ENCODE measurements around the gene SIL1. TPM values are rescaled to one million over a fixed set of nuclear protein-coding genes. Genes with fewer than 3 reads are reported as not detected.

The SIL1 gene
- total RNA-seq, 1 donor from 2014 or later = 26.1 TPM

DNA sequence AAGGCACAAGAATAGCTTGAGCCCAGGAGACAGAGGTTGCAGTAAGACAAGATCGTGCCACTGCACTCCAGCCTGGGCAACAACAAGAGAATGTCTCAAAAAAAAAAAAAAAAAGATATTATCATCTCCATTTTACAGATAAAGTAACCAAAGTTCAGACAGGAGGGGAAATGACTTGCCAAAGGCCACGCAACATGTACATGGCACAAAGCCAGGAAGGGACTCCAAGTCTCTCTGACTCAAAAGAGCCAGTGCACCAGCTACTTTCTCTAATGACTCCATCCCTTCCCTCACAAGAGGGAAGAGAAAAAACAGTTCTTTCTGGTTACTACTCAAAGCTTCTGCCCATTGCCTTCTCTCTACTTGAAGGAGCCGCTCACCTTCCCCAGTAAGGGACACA lies 34.1 kb downstream of the SIL1 start:
- no peak overlapping the region for H3K27ac ChIP-seq (ENCODE audit: low read depth, low read length)
- no peaks in the 10 kb centered on the region for H3K27me3 ChIP-seq (ENCODE audit: control insufficient read depth in 3 of 3, insufficient read depth in 3 of 3, low read length in 3 of 3)
- H3K9me3 ChIP-seq (ENCODE audit: control insufficient read depth in 3 of 3, low read length in 3 of 3) = no peaks in the 10 kb centered on the region
- H3K4me1 ChIP-seq (ENCODE audit: control insufficient read depth in 3 of 3, insufficient read depth in 3 of 3, low read length in 3 of 3) = peaks cover 2 to 6% (median 3%) of the 10 kb centered on the region in 3 donors
- H3K9ac ChIP-seq (ENCODE audit: low read depth in 1 of 3, low read length in 3 of 3) = no peak overlapping the region
- no peak overlapping the region for H3K4me3 ChIP-seq (ENCODE audit: low read length in 3 of 3)
- H3K36me3 ChIP-seq (ENCODE audit: control insufficient read depth in 3 of 3, insufficient read depth in 3 of 3, low read length in 3 of 3) = no peaks in the 10 kb centered on the region

DNA sequence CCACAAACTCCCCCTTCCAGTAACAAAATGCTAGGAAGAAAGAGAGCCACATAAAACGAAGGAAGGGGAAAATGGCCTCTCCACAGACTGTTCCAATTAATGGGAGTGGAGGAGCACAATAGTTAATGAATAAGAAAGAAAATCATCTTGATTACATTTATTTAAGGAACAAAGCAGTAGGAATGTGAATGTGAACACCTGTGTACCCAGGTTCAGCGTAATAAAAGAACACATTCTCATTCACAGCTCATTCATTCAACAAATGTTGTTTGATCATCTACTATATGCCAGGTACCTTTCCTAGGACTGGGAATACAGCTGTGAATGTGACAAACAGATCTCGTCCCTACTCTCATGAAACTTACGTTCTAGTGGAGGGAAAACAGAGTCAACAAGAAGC lies 35.7 kb downstream of the SIL1 start:
- H3K27me3 ChIP-seq (ENCODE audit: control insufficient read depth in 3 of 3, insufficient read depth in 3 of 3, low read length in 3 of 3) = no peaks in the 10 kb centered on the region
- H3K9me3 ChIP-seq (ENCODE audit: control insufficient read depth in 3 of 3, low read length in 3 of 3) = no peaks in the 10 kb centered on the region
- H3K36me3 ChIP-seq (ENCODE audit: control insufficient read depth in 3 of 3, insufficient read depth in 3 of 3, low read length in 3 of 3) = no peaks in the 10 kb centered on the region
- no peak overlapping the region for H3K27ac ChIP-seq (ENCODE audit: low read depth, low read length)
- no peak overlapping the region for H3K9ac ChIP-seq (ENCODE audit: low read depth in 1 of 3, low read length in 3 of 3)
- peaks cover 3 to 7% (median 5%) of the 10 kb centered on the region in 3 donors for H3K4me1 ChIP-seq (ENCODE audit: control insufficient read depth in 3 of 3, insufficient read depth in 3 of 3, low read length in 3 of 3)
- no peak overlapping the region for H3K4me3 ChIP-seq (ENCODE audit: low read length in 3 of 3)

DNA sequence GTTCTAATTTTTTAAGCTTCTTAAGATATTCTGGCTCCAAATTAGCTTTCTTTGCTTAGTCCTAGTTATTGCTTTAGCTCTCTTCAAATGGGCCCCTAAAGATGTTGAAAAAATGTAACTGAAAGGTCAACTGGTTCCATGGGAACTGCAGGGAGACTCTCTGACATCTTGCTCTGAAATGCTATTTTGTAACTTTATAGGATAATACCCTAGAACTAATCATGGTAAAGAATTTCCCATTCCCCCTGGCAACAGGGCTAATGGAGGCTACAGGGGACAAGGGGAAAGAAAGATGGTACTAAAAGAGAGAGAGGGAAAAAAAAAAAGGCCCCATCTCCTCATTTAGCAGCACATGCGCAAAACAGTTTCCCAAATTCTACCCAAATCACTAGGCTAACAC lies 39.4 kb downstream of the SIL1 start:
- H3K9ac ChIP-seq (ENCODE audit: low read depth in 1 of 3, low read length in 3 of 3) = no peak overlapping the region
- H3K4me1 ChIP-seq (ENCODE audit: control insufficient read depth in 3 of 3, insufficient read depth in 3 of 3, low read length in 3 of 3) = peaks cover 3 to 7% (median 5%) of the 10 kb centered on the region in 3 donors
- no peaks in the 10 kb centered on the region for H3K9me3 ChIP-seq (ENCODE audit: control insufficient read depth in 3 of 3, low read length in 3 of 3)
- H3K36me3 ChIP-seq (ENCODE audit: control insufficient read depth in 3 of 3, insufficient read depth in 3 of 3, low read length in 3 of 3) = no peaks in the 10 kb centered on the region
- H3K27ac ChIP-seq (ENCODE audit: low read depth, low read length) = no peak overlapping the region
- H3K27me3 ChIP-seq (ENCODE audit: control insufficient read depth in 3 of 3, insufficient read depth in 3 of 3, low read length in 3 of 3) = no peaks in the 10 kb centered on the region
- H3K4me3 ChIP-seq (ENCODE audit: low read length in 3 of 3) = no peak overlapping the region

GRCh38 chr5:139157556-139157955 lies 40.6 kb downstream of the SIL1 start:
- no peak overlapping the region for H3K9ac ChIP-seq (ENCODE audit: low read depth in 1 of 3, low read length in 3 of 3)
- H3K9me3 ChIP-seq (ENCODE audit: control insufficient read depth in 3 of 3, low read length in 3 of 3) = no peaks in the 10 kb centered on the region
- H3K4me3 ChIP-seq (ENCODE audit: low read length in 3 of 3) = no peak overlapping the region
- H3K27me3 ChIP-seq (ENCODE audit: control insufficient read depth in 3 of 3, insufficient read depth in 3 of 3, low read length in 3 of 3) = no peaks in the 10 kb centered on the region
- peaks cover 3 to 7% (median 5%) of the 10 kb centered on the region in 3 donors for H3K4me1 ChIP-seq (ENCODE audit: control insufficient read depth in 3 of 3, insufficient read depth in 3 of 3, low read length in 3 of 3)
- H3K27ac ChIP-seq (ENCODE audit: low read depth, low read length) = no peak overlapping the region
- H3K36me3 ChIP-seq (ENCODE audit: control insufficient read depth in 3 of 3, insufficient read depth in 3 of 3, low read length in 3 of 3) = no peaks in the 10 kb centered on the region

- no peaks in the 10 kb centered on the region for H3K36me3 ChIP-seq (ENCODE audit: control insufficient read depth in 3 of 3, insufficient read depth in 3 of 3, low read length in 3 of 3)
- H3K27me3 ChIP-seq (ENCODE audit: control insufficient read depth in 3 of 3, insufficient read depth in 3 of 3, low read length in 3 of 3) = no peaks in the 10 kb centered on the region
- H3K4me1 ChIP-seq (ENCODE audit: control insufficient read depth in 3 of 3, insufficient read depth in 3 of 3, low read length in 3 of 3) = peaks cover 3 to 7% (median 5%) of the 10 kb centered on the region in 3 donors
- H3K27ac ChIP-seq (ENCODE audit: low read depth, low read length) = no peak overlapping the region
- no peak overlapping the region for H3K9ac ChIP-seq (ENCODE audit: low read depth in 1 of 3, low read length in 3 of 3)
- no peaks in the 10 kb centered on the region for H3K9me3 ChIP-seq (ENCODE audit: control insufficient read depth in 3 of 3, low read length in 3 of 3)
- H3K4me3 ChIP-seq (ENCODE audit: low read length in 3 of 3) = no peak overlapping the region
These were observed 41.4 kb downstream of the SIL1 start for GRCh38 chr5:139156814-139157213.

DNA sequence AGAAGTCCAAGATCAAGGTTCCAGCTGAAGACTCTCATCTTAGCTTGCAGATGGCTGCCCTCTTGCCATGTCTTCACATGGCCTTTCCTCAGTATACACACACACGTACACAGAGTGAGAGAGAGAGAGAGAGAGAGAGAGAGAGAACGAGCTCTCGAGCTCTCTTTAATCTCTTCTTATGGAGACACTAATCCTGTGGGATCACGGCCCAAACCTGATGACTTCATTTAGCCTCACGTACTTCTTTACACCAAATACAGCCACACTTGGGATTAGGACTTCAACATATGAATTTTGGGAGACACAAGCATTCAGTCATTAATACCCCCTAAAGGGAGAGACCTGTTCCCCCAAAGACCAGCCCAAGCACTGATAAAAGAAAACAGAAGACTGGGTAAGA lies 42.8 kb downstream of the SIL1 start:
- Histone ChIP-seq H3K4me3 (ENCODE audit: low read length in 3 of 3) (no peak overlapping the region), H3K4me1 (ENCODE audit: control insufficient read depth in 3 of 3, insufficient read depth in 3 of 3, low read length in 3 of 3) (peaks cover 3 to 11% (median 10%) of the 10 kb centered on the region in 3 donors), H3K36me3 (ENCODE audit: control insufficient read depth in 3 of 3, insufficient read depth in 3 of 3, low read length in 3 of 3) (no peaks in the 10 kb centered on the region), H3K9ac (ENCODE audit: low read depth in 1 of 3, low read length in 3 of 3) (no peak overlapping the region), H3K27me3 (ENCODE audit: control insufficient read depth in 3 of 3, insufficient read depth in 3 of 3, low read length in 3 of 3) (no peaks in the 10 kb centered on the region), H3K27ac (ENCODE audit: low read depth, low read length) (no peak overlapping the region), H3K9me3 (ENCODE audit: control insufficient read depth in 3 of 3, low read length in 3 of 3) (no peaks in the 10 kb centered on the region)

DNA sequence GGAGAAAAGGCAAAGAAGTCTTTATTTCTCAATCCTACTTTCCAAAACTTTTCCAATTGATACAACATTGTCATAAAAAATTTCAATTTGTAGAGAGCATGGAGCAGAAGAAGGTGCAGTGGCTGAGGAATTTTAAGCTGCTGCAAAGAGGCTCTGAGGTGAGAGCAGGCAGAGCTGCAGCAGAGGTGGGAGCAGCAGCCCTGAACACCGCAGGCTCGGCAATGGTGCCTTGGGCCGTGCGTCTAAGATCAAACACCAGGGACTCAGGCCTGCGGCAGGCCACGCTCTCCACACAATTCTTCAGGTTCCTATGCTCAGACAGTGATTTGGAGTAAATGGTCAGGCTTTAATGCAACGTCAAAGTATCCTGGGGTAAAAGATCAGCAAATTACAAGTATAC lies 46.3 kb downstream of the SIL1 start:
- H3K27ac ChIP-seq (ENCODE audit: low read depth, low read length) = no peak overlapping the region

GRCh38 chr5:139150367-139150999 lies 47.7 kb downstream of the SIL1 start:
- Histone ChIP-seq H3K4me3 (ENCODE audit: low read length in 3 of 3) (no peak overlapping the region), H3K4me1 (ENCODE audit: control insufficient read depth in 3 of 3, insufficient read depth in 3 of 3, low read length in 3 of 3) (peaks cover 11 to 36% (median 31%) of the 10 kb centered on the region in 3 donors), H3K9ac (ENCODE audit: low read depth in 1 of 3, low read length in 3 of 3) (no peak overlapping the region), H3K27ac (ENCODE audit: low read depth, low read length) (no peak overlapping the region), H3K27me3 (ENCODE audit: control insufficient read depth in 3 of 3, insufficient read depth in 3 of 3, low read length in 3 of 3) (no peaks in the 10 kb centered on the region), H3K9me3 (ENCODE audit: control insufficient read depth in 3 of 3, low read length in 3 of 3) (no peaks in the 10 kb centered on the region), H3K36me3 (ENCODE audit: control insufficient read depth in 3 of 3, insufficient read depth in 3 of 3, low read length in 3 of 3) (no peaks in the 10 kb centered on the region)

More for the DNA sequence above, 46.3 kb downstream of the SIL1 start:
- peaks cover 11 to 35% (median 31%) of the 10 kb centered on the region in 3 donors for H3K4me1 ChIP-seq (ENCODE audit: control insufficient read depth in 3 of 3, insufficient read depth in 3 of 3, low read length in 3 of 3)
- H3K36me3 ChIP-seq (ENCODE audit: control insufficient read depth in 3 of 3, insufficient read depth in 3 of 3, low read length in 3 of 3) = no peaks in the 10 kb centered on the region
- H3K9ac ChIP-seq (ENCODE audit: low read depth in 1 of 3, low read length in 3 of 3) = no peak overlapping the region
- H3K4me3 ChIP-seq (ENCODE audit: low read length in 3 of 3) = no peak overlapping the region
- H3K9me3 ChIP-seq (ENCODE audit: control insufficient read depth in 3 of 3, low read length in 3 of 3) = no peaks in the 10 kb centered on the region
- no peaks in the 10 kb centered on the region for H3K27me3 ChIP-seq (ENCODE audit: control insufficient read depth in 3 of 3, insufficient read depth in 3 of 3, low read length in 3 of 3)

GRCh38 chr5:139149477-139150199 lies 48.5 kb downstream of the SIL1 start:
- Histone ChIP-seq H3K4me1 (ENCODE audit: control insufficient read depth in 3 of 3, insufficient read depth in 3 of 3, low read length in 3 of 3) (peaks cover 11 to 36% (median 31%) of the 10 kb centered on the region in 3 donors), H3K9me3 (ENCODE audit: control insufficient read depth in 3 of 3, low read length in 3 of 3) (no peaks in the 10 kb centered on the region), H3K4me3 (ENCODE audit: low read length in 3 of 3) (no peak overlapping the region), H3K27me3 (ENCODE audit: control insufficient read depth in 3 of 3, insufficient read depth in 3 of 3, low read length in 3 of 3) (no peaks in the 10 kb centered on the region), H3K9ac (ENCODE audit: low read depth in 1 of 3, low read length in 3 of 3) (no peak overlapping the region), H3K27ac (ENCODE audit: low read depth, low read length) (no peak overlapping the region), H3K36me3 (ENCODE audit: control insufficient read depth in 3 of 3, insufficient read depth in 3 of 3, low read length in 3 of 3) (no peaks in the 10 kb centered on the region)

GRCh38 chr5:139148986-139149385 lies 49.2 kb downstream of the SIL1 start:
- no peaks in the 10 kb centered on the region for H3K9me3 ChIP-seq (ENCODE audit: control insufficient read depth in 3 of 3, low read length in 3 of 3)
- no peak overlapping the region for H3K9ac ChIP-seq (ENCODE audit: low read depth in 1 of 3, low read length in 3 of 3)
- H3K27ac ChIP-seq (ENCODE audit: low read depth, low read length) = no peak overlapping the region
- no peak overlapping the region for H3K4me3 ChIP-seq (ENCODE audit: low read length in 3 of 3)
- H3K36me3 ChIP-seq (ENCODE audit: control insufficient read depth in 3 of 3, insufficient read depth in 3 of 3, low read length in 3 of 3) = no peaks in the 10 kb centered on the region
- no peaks in the 10 kb centered on the region for H3K27me3 ChIP-seq (ENCODE audit: control insufficient read depth in 3 of 3, insufficient read depth in 3 of 3, low read length in 3 of 3)
- H3K4me1 ChIP-seq (ENCODE audit: control insufficient read depth in 3 of 3, insufficient read depth in 3 of 3, low read length in 3 of 3) = peaks cover 11 to 36% (median 31%) of the 10 kb centered on the region in 3 donors

All from skeletal muscle tissue (tissue), 4 donors.